NT2/D1 (cell line): ENCODE data around the gene CHRNB4.
"Not testable (repeated sequence)": the region's sequence is repeated elsewhere in the genome, so short reads cannot be mapped to it uniquely, and the experiment has no call there.

Experiments
- DNase-seq: peaks from one replicate; pipeline ENCODE4 v3.0.0-alpha.2; 2011; ENCODE audit warnings: low read depth, low spot score
- H3K27me3 ChIP-seq: 2 replicates; pipeline ENCODE4 v1.6.0; 2011; ENCODE audit warnings: mild to moderate bottlenecking; ENCODE audit not compliant: insufficient read length, insufficient read depth
- H3K36me3 ChIP-seq: 2 replicates; pipeline ENCODE4 v1.6.1; 2011; ENCODE audit warnings: mild to moderate bottlenecking, low read length, mixed read lengths; ENCODE audit not compliant: insufficient read depth, insufficient read length
- H3K4me1 ChIP-seq: 2 replicates; pipeline ENCODE4 v1.5.1; 2011; ENCODE audit not compliant: insufficient read depth, insufficient read length
- H3K4me3 ChIP-seq: 2 replicates; pipeline ENCODE4 v1.5.1; 2011; ENCODE audit warnings: low read depth; ENCODE audit not compliant: insufficient read length
- H3K9ac ChIP-seq: 2 replicates; pipeline ENCODE4 v1.6.0; 2011; ENCODE audit warnings: low read depth; ENCODE audit not compliant: insufficient read length
- H3K9me3 ChIP-seq: 2 replicates; pipeline ENCODE4 v1.5.1; 2011; ENCODE audit warnings: mild to moderate bottlenecking, low read length; ENCODE audit not compliant: insufficient read depth
- SUZ12 ChIP-seq: IDR thresholded peaks from 2 replicates; pipeline ENCODE4 v1.6.1; 2011; ENCODE audit not compliant: insufficient read length, insufficient read depth; ENCODE audit errors: extremely low read depth
- YY1 ChIP-seq: IDR thresholded peaks from 2 replicates; pipeline ENCODE4 v1.6.1; 2011; ENCODE audit not compliant: insufficient read length, insufficient read depth
- ZNF274 ChIP-seq: IDR thresholded peaks from 2 replicates; pipeline ENCODE4 v1.6.1; 2011; ENCODE audit warnings: mild to moderate bottlenecking, low read depth, low read length

CHRNB4 gene

GRCh38 chr15:78617516-78617915 lies 23.5 kb downstream of the CHRNB4 start:
- Histone ChIP-seq H3K4me3 (no peak overlapping the region), H3K4me1 (peaks cover 5% of the 10 kb centered on the region), H3K27me3 (peaks cover 29% of the 10 kb centered on the region), H3K36me3 (no peaks in the 10 kb centered on the region), H3K9me3 (peaks cover 9% of the 10 kb centered on the region; the same call in 1 of the 2 replicates), H3K9ac (no peak overlapping the region)
- no peak for TF ChIP-seq YY1
- TF ChIP-seq ZNF274 = no peak
- no peak for TF ChIP-seq SUZ12
- DNase-seq = no peak

- Histone ChIP-seq H3K4me1 (peaks cover 5% of the 10 kb centered on the region), H3K9ac (no peak overlapping the region), H3K9me3 (peaks cover 9% of the 10 kb centered on the region; the same call in 1 of the 2 replicates), H3K4me3 (no peak overlapping the region), H3K27me3 (peaks cover 25% of the 10 kb centered on the region), H3K36me3 (no peaks in the 10 kb centered on the region)
- no peak for DNase-seq
- TF ChIP-seq YY1 = no peak
Measured at GRCh38 chr15:78617076-78617475, 23.9 kb downstream of the CHRNB4 start.

- no peak overlapping the region for H3K9ac ChIP-seq
- H3K4me3 ChIP-seq = no peak overlapping the region
- H3K27me3 ChIP-seq = peaks cover 19% of the 10 kb centered on the region
- no peak for TF ChIP-seq ZNF274
- no peak for TF ChIP-seq YY1
- no peak for TF ChIP-seq SUZ12
- peaks cover 5% of the 10 kb centered on the region for H3K4me1 ChIP-seq
- no peak for DNase-seq
- H3K9me3 ChIP-seq = peaks cover 9% of the 10 kb centered on the region; the same call in 1 of the 2 replicates
- no peaks in the 10 kb centered on the region for H3K36me3 ChIP-seq
Measured at GRCh38 chr15:78616506-78616905, 24.5 kb downstream of the CHRNB4 start.

- H3K9me3 ChIP-seq = peaks cover 9% of the 10 kb centered on the region; the same call in 1 of the 2 replicates
- TF ChIP-seq SUZ12 (no peak), YY1 (no peak), ZNF274 (no peak)
- peaks cover 7% of the 10 kb centered on the region for H3K27me3 ChIP-seq
- DNase-seq = no peak
- no peak overlapping the region for H3K9ac ChIP-seq
- H3K36me3 ChIP-seq = no peaks in the 10 kb centered on the region
- H3K4me1 ChIP-seq = peaks cover 5% of the 10 kb centered on the region
- no peak overlapping the region for H3K4me3 ChIP-seq
Measured at GRCh38 chr15:78615151-78615589, 25.8 kb downstream of the CHRNB4 start.

DNA sequence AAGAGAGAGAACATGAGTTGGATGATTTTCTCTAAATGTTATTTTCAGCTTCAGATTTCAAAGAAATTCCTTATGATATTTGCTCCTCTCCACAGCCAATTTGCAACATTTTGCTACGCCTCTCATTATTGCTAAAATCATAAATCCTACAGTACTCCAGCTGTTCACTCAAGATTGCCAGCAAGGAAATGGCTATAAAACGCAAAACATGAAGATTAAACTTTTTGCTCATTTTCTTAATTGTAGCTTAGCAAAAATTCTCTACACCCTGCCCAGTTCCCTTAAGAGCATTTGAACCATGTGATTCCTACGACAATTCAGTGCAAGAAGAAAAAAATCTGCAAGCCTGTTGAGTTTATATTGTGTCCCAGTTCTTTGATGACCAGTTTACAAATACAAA lies 27.0 kb downstream of the CHRNB4 start:
- H3K9ac ChIP-seq = no peak overlapping the region
- H3K27me3 ChIP-seq = no peaks in the 10 kb centered on the region
- no peak overlapping the region for H3K4me3 ChIP-seq
- peaks cover 5% of the 10 kb centered on the region; the same call in 1 of the 2 replicates for H3K9me3 ChIP-seq
- H3K4me1 ChIP-seq = no peaks in the 10 kb centered on the region
- DNase-seq = no peak
- no peaks in the 10 kb centered on the region for H3K36me3 ChIP-seq
- no peak for TF ChIP-seq YY1
- no peak for TF ChIP-seq SUZ12
- TF ChIP-seq ZNF274 = no peak

- H3K9ac ChIP-seq, DNase-seq, H3K4me1 ChIP-seq, H3K4me3 ChIP-seq, H3K27me3 ChIP-seq, H3K36me3 ChIP-seq, H3K9me3 ChIP-seq: not testable (repeated sequence)
Measured at GRCh38 chr15:78609551-78609950, 31.5 kb downstream of the CHRNB4 start.

DNA sequence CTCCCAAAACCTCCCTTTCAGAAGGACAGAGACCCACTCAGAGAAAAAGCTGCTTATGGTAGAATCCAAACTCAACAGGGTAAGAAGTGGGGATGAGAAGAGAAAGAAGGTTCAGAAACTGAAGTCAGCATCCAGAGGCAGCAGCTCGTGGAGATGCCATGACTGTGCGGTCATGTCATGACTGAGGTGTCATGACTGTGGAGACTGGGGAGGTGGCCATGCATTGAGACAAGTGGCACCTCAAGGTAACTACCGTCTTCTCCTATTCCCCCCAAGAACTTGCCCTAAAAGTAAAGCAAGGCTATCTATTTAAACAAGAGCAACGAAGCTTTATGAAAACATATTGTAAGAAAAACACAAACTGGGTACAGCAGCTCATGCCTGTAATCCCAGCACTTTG lies 35.3 kb downstream of the CHRNB4 start:
- Histone ChIP-seq H3K36me3 (peaks cover 15% of the 10 kb centered on the region), H3K4me3 (no peak overlapping the region), H3K4me1 (peaks cover 5% of the 10 kb centered on the region), H3K9ac (no peak overlapping the region), H3K9me3 (peaks cover 5% of the 10 kb centered on the region; the same call in 1 of the 2 replicates), H3K27me3 (no peaks in the 10 kb centered on the region)
- TF ChIP-seq SUZ12 (no peak), YY1 (no peak), ZNF274 (no peak)
- DNase-seq = no peak

- TF ChIP-seq ZNF274 (no peak), YY1 (no peak), SUZ12 (no peak)
- Histone ChIP-seq H3K9ac (no peak overlapping the region), H3K4me3 (no peak overlapping the region), H3K27me3 (no peaks in the 10 kb centered on the region), H3K4me1 (peaks cover 5% of the 10 kb centered on the region), H3K36me3 (peaks cover 17% of the 10 kb centered on the region), H3K9me3 (peaks cover 5% of the 10 kb centered on the region; the same call in 1 of the 2 replicates)
- DNase-seq = no peak
Measured at GRCh38 chr15:78605201-78605600, 35.8 kb downstream of the CHRNB4 start.
